ENCODE measurements around the gene SLC45A3.
"Not testable (repeated sequence)": the region's sequence is repeated elsewhere in the genome, so short reads cannot be mapped to it uniquely, and the experiment has no call there.

Gene SLC45A3, protein sequence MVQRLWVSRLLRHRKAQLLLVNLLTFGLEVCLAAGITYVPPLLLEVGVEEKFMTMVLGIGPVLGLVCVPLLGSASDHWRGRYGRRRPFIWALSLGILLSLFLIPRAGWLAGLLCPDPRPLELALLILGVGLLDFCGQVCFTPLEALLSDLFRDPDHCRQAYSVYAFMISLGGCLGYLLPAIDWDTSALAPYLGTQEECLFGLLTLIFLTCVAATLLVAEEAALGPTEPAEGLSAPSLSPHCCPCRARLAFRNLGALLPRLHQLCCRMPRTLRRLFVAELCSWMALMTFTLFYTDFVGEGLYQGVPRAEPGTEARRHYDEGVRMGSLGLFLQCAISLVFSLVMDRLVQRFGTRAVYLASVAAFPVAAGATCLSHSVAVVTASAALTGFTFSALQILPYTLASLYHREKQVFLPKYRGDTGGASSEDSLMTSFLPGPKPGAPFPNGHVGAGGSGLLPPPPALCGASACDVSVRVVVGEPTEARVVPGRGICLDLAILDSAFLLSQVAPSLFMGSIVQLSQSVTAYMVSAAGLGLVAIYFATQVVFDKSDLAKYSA

DNA sequence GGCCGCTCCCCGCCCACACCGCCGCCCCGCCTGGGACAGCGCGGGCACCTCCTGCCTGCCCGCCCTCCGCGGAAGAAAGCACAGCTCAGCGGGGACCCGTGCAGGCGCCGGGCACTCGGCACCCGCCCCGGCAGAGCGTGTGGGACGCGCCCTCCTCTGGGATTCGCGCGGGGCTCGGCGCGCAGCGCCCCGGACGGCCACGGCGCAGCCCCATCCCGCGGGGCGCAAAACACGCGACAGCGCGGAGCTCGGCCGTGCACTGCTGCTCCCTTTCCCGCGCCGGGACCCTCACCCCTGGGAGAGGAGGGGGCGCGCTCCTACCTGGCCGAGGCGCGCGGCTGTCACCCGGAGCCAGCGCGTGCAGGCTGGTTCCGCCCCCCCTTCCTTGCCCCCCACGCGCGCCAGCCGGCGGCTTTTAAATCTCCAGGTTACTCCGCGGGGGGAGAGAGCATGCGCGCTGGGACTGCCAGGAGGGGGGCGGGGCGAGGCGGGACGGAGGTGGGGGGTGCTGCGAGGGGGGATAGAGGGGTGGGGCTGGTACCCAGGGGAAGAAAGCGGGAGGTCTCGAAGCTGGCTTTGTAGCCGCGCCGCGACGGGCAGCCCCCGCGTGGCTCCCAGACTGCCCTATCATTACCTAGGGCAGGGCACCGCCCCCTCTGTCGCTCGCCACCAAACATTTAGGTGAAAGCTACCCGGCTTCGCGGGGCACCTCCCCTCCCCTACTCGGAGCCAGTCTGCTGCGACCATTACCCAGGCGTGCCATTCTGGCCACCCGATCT is at the start of gene SLC45A3:
Gene SLC45A3 (minus strand): TSS at position 437 of the 779 bp plus-strand sequence. CDS start 15,853 bp downstream, outside the sequence.
- no peak for DNase-seq (ENCODE audit: low read depth)

DNA sequence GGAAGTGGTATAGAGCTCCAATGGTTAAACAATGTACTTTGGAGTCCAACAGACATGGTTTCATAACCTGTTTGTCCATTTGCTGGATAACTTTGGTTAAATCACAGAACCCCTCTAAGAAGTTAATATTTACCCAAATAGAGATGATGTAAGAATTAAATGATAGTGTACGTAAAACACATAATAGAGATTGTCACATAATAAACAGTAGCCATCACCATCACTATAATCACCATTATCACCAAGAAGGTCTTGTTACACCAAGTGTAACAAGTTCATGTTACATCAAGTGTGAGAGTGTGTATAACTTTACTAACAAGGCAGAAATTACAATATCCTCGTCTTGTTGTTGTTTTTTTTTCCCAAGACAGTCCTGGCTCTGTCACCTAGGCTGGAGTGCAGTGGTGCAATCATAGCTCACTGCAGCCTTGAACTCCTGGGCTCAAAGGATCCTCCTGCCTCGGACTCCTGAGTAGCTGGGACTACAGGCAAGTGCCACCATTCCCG is 46.4 kb upstream of the SLC45A3 start:
- DNase-seq (ENCODE audit: low read depth) = no peak

DNA sequence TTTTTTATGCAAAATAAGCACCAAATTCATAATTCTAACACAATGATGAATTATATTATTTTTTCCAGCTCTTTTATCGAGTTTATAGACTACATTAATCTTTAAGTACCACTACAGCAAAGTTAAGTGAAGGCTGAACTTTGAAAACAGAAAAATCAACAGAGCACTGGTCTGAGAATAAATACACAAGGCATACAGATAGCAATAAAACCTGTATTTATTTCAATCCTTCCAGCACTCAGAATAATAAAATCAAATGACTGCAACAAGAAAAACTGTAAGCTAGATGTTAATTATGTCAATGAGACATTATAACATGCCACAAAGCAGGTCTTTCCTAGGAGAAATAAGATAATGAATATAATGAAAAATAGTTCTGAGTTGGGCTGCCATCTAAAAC is 45.2 kb upstream of the SLC45A3 start:
- DNase-seq (ENCODE audit: low read depth) = no peak

DNA sequence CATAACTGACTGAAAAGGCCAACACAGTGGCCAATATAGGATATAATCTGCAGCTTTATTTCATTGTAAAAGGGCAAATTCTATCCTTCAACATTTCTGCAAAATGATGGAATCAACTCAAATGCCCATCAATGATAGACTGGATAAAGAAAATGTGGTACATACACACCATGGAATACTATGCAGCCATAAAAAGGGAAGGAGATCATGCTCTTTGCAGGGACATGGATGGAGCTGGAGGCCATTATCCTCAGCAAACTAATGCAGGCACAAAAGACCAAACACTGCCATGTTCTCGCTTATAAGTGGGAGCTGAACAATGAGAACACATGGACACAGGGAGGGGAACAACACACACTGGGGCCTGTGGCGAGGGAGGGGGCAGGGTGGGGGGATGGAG is 40.4 kb upstream of the SLC45A3 start:
- DNase-seq (ENCODE audit: low read depth) = not testable (repeated sequence)

DNA sequence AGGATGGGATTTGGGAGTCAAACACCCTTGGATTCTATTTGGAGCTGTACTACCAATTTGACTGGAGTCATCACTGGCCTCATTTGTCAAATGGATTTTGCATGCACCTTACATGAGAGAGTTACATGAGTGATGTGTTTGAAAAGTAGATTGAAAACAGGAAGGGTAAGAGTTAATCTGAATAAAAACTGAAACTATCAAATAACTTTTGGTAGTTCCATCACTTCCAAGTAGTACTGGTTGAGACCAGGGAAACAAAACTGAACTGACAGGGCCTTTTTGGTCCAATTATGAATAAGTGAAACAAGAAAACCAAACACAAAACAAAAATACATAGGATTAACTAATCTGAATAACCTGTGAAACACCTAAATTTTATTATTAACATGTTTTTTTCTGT is 39.5 kb upstream of the SLC45A3 start:
- no peak for DNase-seq (ENCODE audit: low read depth)

DNA sequence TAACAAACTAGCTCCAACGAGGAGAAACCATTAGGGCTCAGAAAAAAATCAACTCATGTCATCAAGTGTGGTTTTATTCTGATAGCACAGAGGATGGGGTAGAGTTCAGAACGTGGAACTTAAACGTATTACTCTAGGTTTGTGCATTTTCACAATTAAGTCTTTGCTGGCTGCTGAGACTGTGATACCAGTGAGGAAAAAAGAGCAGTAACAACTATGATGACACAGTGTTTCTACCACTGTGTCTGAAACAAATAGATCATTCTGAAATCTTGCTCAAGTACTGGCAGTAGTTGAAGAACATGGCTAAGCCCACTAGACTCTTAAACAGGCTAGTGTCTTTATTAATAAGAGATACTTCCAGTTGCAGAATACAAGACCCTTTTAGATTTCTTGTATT is 38.7 kb upstream of the SLC45A3 start:
- no peak for DNase-seq (ENCODE audit: low read depth)

DNA sequence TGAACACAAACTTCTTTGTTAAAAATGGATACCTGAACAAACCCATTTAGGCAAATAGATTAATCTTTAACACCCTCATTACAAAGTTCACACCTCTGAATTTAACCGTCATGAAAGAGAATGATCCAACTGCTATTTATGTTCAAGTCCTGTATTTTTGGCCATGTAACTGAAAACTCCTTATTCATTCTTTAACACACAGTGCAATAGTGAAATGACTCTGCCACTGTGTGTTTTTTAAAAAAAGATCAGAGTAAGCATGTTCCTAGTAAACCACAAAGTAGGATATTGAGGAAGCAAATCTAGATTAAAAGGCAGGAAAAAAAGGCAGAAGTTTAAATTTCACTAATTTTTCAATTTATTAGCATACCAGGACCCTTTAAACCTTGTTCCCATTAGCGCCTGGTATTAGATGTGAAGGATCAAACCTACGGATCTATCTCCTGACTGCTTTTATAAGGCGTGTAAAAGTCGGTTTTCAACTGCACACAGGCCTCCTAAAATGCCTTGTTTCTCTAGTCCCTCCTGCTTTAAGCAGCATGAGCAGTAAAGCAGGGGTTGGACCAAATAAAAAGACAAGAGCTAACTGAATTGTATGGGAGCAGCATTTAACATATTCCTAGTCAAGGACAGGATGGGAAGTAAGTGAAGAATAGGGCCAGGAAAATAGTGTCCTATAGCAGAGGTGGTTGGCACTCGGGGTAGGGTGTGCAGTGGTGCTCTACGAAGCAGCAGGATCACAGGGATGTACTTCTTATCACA is 36.2 kb upstream of the SLC45A3 start:
- no peak for DNase-seq (ENCODE audit: low read depth)

DNA sequence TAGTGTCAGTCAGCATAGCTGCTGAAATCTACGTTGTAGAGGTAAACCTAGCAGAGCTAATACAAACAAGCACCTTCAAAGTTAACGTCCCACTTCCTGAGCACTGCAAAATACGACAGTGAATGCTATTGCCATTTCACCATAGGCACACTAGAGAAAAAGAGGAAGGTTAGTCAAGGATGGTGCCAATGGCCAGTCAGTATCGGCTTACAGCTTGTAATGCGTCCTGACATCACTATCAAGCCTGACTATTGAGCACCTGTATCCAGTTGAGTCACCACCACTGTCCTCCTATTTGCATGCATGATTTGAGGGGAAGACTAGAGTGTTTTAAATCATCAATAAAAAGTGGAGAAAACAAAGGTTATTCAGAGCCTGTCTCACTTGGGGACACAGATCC is 35.3 kb upstream of the SLC45A3 start:
- DNase-seq (ENCODE audit: low read depth) = no peak

DNA sequence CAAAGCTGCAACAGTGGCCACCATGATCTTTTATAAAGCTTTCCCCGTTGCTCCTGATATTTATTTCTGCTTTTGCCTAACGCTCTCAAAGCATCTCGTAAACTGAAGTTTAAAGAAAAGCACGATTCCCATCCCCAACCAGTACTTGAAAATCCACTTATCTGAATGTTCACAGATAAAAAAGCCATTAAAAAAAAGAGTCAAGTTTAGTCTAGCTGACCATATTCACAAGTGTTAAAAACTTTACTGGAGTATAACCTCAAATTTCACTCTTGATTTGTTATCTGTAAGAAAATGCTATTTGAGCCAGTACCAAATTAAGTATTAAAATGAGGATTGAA is 34.6 kb upstream of the SLC45A3 start:
- no peak for DNase-seq (ENCODE audit: low read depth)

DNA sequence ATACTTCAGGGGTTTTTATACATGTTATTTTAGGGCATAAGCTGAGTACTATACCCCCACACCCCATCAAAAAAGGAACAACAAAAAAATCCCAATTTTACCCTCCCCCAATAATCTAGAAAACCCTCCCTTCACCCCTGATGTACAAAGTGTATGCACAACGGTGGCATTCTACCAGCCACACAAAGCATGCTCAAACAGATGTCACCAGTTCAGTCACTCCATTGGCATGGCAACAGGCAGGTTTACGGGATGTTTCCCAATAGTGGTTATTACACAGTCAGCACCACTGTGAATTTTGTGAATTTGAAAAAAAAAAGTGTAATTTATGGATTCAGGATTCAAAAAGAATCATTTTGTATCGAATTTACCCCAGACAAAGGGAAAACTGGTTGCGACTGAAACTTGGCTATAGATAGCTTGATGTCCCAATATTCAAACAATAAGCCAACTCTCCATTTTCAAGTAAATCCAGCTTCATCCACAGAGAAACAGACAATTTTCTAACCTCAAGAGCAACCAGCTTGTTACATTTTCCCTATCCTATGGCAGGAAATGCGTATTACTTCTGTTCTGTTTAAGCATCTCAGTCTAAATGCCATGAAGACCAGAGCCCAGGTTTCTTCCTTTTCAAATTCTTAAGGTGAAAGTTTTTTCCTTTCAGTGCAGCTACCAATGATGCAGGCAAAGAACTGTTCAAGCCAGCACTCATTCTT is 34.0 kb upstream of the SLC45A3 start:
- DNase-seq (ENCODE audit: low read depth) = peak; percentile 29

DNA sequence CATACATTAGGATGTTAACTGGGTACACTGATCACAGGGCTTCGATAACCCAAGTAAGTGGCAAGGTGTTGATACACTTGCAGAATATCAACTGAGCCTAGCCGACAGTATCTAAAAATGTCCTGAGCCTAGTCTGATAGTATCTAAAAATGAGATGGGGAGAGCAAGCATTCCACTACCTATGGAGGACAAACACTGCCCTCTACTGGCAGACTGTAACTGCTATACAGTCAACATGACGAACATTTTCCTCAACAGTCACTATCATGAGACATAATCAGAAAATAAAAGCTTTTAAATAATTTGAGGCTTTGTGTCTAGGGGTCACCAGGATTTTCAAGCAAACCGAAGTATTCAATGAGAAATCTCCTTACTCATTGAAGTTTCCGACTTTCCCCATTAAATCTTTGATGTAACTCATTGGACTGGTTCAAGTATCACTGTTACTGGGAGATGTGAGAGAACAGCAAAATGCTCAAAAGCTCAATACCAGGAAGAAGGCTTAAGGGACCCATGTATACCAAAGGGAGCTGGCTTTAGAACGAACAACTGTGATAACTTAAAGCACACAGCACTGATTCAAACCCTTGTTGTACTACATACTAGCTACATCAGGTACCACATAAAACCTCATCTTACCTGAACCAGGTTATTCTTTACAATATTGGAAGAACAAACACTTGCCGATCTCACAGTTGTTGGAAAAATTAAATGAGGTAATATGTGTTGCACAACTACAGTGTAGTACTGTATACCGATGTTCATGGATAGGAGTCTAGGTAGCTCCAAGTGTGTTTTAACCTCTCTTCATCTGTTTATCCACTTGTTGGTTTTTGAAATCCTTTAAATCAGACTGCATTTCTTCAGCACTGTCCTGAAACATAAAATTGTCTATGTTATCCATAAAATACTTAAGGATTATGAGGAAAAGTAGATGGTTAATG is 31.1 kb upstream of the SLC45A3 start:
- peak; percentile 83 for DNase-seq (ENCODE audit: low read depth)

DNA sequence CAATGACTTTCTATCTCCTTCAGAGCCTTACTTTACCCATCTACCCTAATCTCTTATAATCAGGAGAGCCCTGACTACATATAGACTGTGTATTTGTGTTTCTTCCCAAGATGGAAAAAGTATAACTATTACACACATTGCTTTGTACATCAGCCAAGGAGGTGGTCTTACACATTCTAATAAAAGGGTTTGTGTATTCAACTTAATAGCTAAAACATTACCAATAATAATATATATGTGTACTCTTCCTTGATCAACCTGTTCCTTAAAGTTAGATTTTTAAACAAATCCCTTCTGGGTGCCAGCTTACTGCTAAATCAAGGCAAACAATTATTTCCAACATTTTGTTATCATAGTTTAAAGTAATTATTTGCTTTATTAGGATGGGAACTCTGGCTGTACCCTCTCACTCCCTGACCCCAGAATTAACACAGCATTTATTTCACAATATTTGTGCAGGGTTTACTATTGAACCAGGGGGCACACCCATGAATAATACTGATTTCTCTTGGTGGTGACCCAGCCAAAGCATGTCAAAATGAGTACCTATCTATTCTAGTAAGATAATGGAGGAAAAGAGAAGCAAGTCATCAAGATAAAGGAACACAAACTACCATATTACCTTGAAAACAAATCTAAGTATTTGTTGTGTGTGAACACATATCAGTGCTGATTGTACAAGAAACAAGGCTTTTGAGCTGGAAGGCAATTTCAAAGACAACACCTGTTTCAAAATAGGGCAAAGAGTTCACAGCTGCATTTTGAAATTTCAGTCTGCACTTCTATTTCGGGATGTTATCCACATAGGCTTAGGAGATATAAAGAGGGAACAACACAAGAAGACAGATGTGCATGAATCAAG is 30.1 kb upstream of the SLC45A3 start:
- DNase-seq (ENCODE audit: low read depth) = no peak

DNA sequence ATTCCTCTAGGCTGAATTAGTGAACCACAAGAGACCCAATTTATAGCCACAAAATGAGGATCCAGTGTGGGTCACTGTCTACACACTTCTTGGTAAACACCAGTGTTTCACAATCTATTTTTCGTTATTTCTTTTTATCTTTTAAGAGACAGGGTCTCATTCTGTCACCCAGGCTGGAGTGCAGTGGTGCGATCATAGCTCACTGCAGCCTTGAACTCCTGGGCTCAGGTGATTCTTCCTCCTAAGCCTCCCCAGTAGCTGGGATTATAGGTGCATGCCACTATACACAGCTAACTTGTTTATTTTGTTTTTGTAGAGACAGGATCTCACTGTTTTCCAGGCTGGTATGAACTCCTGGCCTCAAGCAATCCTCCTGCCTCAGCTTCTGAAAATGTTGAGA is 29.3 kb upstream of the SLC45A3 start:
- no peak for DNase-seq (ENCODE audit: low read depth)

DNA sequence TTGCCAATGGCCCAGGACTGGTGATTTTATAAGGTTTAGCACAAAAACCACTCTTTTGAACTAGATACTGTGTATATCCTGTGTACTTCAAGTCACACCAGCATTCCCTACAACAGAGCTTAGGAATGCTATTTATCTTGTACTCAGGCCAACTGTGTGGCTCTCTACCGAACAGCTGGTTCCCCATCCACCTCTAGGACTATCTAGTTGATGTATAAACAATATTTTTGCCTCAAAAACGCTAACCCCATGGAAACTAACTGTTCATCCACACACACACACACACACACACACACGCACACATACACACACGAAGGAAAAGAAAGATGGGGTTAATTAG is 28.7 kb upstream of the SLC45A3 start:
- peak; percentile 65 for DNase-seq (ENCODE audit: low read depth)

DNA sequence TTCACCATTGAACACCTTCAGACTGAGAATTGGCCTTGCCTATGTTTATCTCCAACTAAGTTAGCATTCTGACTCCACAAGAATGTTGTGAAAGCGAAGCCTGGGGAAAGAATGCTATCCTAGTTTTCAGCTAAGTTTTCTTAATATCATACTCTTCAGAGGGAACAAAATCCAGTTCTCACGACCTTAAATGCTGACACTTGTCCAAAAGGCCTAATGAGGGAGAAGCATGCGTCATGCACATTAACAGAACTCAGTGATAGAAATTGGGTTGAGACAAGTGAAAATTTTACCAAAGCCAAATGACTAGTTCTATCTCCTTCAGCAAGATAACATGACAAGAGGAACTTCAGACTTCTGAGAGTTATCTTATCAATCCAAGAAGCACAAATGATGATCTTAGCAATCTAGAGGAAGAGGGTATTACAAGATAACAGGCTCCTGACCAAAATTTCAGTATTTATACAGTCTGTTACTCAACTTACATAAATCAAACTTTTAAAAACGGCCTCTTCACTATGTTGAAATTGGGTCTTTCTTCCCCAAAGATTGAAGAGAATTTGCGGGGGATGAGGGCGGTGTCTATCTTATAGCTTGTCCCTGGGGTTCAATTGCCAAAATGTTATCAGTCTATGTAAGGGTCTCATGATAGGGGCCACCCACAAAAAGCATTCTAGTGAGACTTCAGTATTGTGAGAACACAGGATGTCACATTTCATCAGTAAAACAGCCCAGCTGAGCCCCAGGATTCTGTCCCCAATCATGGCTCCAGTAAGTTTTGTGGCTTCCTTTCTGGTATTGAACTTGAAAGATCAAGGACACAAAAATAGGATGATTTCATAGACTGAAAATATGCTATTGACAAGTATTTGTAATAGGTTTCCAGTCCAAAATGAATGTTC is 26.5 kb upstream of the SLC45A3 start:
- DNase-seq (ENCODE audit: low read depth) = no peak

DNA sequence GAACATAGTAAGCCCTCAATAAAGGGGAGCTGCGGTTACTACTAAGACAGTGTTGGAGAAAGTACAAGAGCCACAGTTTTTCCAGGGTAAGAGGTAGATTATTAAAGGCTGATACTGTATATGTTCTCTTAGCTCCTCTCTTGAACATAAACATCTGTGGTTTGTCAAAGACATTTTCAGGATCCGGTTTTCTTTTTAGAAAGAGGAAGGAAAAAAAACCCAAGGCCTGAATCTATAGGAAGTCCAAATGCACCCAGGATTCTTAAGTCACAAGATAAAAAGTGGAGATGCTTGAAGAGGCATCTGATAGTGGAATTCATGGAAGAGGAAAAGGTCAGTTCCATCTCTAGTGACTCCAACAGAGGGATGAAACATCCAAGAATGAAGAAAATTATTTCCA is 24.6 kb upstream of the SLC45A3 start:
- DNase-seq (ENCODE audit: low read depth) = no peak

DNA sequence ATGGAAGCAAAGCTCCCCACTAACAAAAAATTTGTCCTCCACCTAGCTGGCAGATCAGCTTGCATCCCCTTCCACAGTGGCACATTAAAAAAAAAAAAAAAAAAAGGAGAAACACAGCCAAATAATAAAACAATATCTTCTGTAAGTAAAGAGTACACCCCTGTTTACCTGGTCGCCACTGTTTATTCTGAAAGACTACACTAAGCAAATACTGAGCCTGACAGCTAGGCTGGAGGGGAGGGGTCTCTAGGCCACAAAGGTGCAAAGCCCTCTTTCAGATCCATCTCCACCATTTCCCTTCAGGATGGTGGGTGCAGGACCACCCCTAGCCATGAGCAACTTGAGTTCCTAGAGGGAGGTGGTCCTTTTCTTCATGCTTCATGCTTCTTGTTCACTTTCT is 22.8 kb upstream of the SLC45A3 start:
- no peak for DNase-seq (ENCODE audit: low read depth)

DNA sequence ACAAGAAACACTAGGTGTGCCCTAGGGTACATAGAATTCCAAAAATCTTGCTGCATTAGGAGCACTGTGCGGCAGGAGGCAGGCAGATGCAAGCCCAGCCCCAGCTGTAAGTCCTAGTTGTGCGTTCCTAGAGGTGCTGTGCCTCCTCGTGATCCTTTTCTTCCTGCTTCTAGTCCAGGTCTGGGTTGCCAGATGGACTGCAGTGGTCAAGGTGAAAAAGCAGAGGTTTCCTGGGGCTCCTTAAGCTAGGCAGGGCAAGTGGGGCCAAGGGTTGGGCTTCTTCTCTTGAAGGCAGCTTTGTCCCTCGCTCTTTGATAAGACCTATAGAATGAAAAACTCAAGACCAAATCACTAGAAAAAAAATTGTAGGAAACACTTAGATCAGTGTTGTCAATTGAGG is 21.6 kb upstream of the SLC45A3 start:
- no peak for DNase-seq (ENCODE audit: low read depth)

DNA sequence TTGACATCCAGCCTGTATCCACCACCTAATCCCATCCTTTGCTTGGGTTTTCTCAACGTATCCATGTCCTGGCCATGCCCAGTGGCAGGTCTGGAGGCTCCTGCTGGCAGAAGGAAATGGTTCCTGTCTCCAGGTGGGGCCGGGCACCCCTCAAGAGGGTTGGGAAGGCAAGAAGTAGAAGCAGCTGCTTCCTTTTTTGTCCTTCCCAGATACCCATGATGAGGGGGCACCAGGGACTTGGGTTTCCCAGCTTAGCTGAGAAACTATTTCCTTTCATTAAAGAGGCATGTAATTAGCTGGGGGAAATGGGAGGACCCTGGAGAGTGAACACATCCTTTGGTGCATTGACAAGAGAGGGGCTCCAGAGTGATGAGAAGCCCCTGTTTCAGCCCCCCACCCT is 21.1 kb upstream of the SLC45A3 start:
- no peak for DNase-seq (ENCODE audit: low read depth)

Data from iris pigment epithelial cell (primary cell).